ENCODE measurements around the gene RAE1.

GRCh38 chr20:57405236-57406016 lies 54.4 kb downstream of the RAE1 start:
- TF ChIP-seq CTCF (IDR thresholded peaks at IDR 0.05), result no peak
- no peak for TF ChIP-seq POLR2A (IDR thresholded peaks at IDR 0.05)

Data from lower leg skin (tissue), 3 donors.